Measurements from ENCODE around the gene NBEA. TPM values are rescaled to one million over a fixed set of nuclear protein-coding genes. Genes with fewer than 3 reads are reported as not detected.

NBEA gene
- total RNA-seq, 6 experiments from 2014 or later, result 5.6 to 9.6 (median 6.9) TPM

DNA sequence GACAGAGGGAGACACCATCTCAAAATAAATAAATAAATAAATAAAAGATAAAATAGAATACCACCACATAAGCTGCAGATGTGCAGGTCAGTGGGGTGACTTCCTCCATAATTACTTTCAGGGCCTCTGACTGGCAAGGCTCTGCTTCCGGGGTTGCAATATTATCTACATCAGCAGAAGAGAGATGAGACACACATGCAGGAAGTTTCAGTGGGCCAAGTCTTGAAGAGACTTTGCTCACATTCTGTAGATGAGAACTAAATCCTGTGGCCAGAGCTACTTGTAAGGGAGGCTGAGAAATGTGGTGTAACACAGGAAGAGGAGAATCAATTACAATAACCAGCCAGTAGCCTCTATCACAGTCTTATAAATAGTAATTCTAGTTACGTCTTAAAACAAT, 624.3 kb downstream of the NBEA start:
- no peak for TF ChIP-seq CTCF (IDR thresholded peaks at IDR 0.05)
- 0 out of 2 replicates have a peak, but pooled peaks cover 5% of the 10 kb centered on the region for H3K4me1 Mint-ChIP-seq (ENCODE audit: low read depth)
- H3K9me3 Mint-ChIP-seq, result no peaks in the 10 kb centered on the region
- no peaks in the 10 kb centered on the region for H3K27me3 Mint-ChIP-seq (ENCODE audit: insufficient read depth)
- no peaks in the 10 kb centered on the region for H3K36me3 Mint-ChIP-seq (ENCODE audit: low read depth)
- DNase-seq, result no peak
- no peak overlapping the region for H3K27ac Mint-ChIP-seq
- no peak overlapping the region for H3K4me3 Mint-ChIP-seq

GRCh38 chr13:35567406-35567980, 625.4 kb downstream of the NBEA start:
- no peaks in the 10 kb centered on the region for H3K27me3 Mint-ChIP-seq (ENCODE audit: insufficient read depth)
- H3K4me3 Mint-ChIP-seq, result no peak overlapping the region
- TF ChIP-seq CTCF (IDR thresholded peaks at IDR 0.05), result no peak
- H3K9me3 Mint-ChIP-seq, result no peaks in the 10 kb centered on the region
- H3K27ac Mint-ChIP-seq, result no peak overlapping the region
- 0 out of 2 replicates have a peak, but pooled peaks cover 5% of the 10 kb centered on the region for H3K4me1 Mint-ChIP-seq (ENCODE audit: low read depth)
- H3K36me3 Mint-ChIP-seq (ENCODE audit: low read depth), result no peaks in the 10 kb centered on the region; the same call in 1 of the 2 replicates
- DNase-seq, result no peak

DNA sequence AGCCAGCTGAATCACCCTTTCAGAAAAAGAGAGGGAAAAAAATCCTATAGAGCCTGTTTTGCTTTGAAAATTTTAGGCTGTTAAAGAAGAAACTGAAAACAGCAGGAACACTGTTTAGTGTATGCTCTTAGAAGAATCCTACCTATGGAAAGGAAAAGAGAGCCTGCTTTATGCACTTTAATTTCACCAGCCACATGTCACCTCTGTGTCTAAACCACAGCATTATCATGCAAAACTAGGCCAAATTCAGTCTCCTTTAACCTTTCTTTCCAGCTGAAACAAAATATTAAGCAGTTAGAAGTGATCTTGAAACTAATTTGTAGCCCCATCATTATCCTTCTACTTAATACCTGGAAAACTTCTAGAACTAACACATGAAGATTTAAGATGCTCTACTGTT, 631.6 kb downstream of the NBEA start:
- H3K27me3 Mint-ChIP-seq (ENCODE audit: insufficient read depth), result no peaks in the 10 kb centered on the region
- H3K9me3 Mint-ChIP-seq, result no peaks in the 10 kb centered on the region
- H3K4me3 Mint-ChIP-seq, result no peak overlapping the region
- H3K4me1 Mint-ChIP-seq (ENCODE audit: low read depth), result 0 out of 2 replicates have a peak, but pooled peaks cover 4% of the 10 kb centered on the region
- TF ChIP-seq CTCF (IDR thresholded peaks at IDR 0.05), result no peak
- no peak for DNase-seq
- no peak overlapping the region for H3K27ac Mint-ChIP-seq
- H3K36me3 Mint-ChIP-seq (ENCODE audit: low read depth), result no peaks in the 10 kb centered on the region; the same call in 1 of the 2 replicates

- no peaks in the 10 kb centered on the region for H3K9me3 Mint-ChIP-seq
- no peaks in the 10 kb centered on the region for H3K27me3 Mint-ChIP-seq (ENCODE audit: insufficient read depth)
- TF ChIP-seq CTCF (IDR thresholded peaks at IDR 0.05), result no peak
- DNase-seq, result no peak
- H3K36me3 Mint-ChIP-seq (ENCODE audit: low read depth), result peaks cover 5% of the 10 kb centered on the region; the same call in 1 of the 2 replicates
- H3K4me1 Mint-ChIP-seq (ENCODE audit: low read depth), result peaks cover 8% of the 10 kb centered on the region
- no peak overlapping the region for H3K27ac Mint-ChIP-seq
- no peak overlapping the region for H3K4me3 Mint-ChIP-seq
Measured at GRCh38 chr13:35592457-35592856, 650.4 kb downstream of the NBEA start.

- Mint-ChIP-seq H3K9me3 (no peaks in the 10 kb centered on the region), H3K4me1 (ENCODE audit: low read depth) (peaks cover 15% of the 10 kb centered on the region), H3K27ac (no peak overlapping the region), H3K36me3 (ENCODE audit: low read depth) (peaks cover 5% of the 10 kb centered on the region; the same call in 1 of the 2 replicates), H3K27me3 (ENCODE audit: insufficient read depth) (no peaks in the 10 kb centered on the region), H3K4me3 (no peak overlapping the region)
- DNase-seq, result no peak
- no peak for TF ChIP-seq CTCF (IDR thresholded peaks at IDR 0.05)
Measured at GRCh38 chr13:35593651-35594050, 651.6 kb downstream of the NBEA start.

Measured in HFFc6 (cell line).